GM18520 (cell line): ENCODE measurements around the gene PRR12.

ENCODE experiments used
- ATAC-seq: cut with Tn5 transposase; IDR thresholded peaks from one replicate; pipeline ENCODE4 v1.9.1; 2021; ENCODE audit not compliant: unreplicated experiment

PRR12 gene

DNA sequence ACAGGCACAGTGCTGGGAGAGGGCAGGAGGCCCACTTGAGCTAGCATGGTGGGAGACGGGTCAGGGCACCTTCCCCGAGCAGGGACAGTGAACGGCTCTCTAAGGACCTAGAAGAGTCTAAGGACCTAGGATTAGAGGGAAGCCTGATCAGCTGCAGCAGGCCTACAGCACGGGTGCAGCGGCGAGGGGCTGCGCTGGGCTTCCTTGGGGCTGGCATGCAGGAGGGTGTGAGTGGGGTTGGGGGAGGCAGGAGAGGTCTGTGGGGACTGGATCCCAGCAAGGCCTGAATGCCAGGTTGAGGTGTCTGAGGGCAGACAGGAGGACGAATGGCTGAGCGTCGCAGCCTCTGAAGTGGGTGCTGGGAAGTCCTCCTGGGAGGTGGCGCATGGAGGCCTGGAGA, 54.6 kb downstream of the PRR12 start:
- no peak for ATAC-seq

DNA sequence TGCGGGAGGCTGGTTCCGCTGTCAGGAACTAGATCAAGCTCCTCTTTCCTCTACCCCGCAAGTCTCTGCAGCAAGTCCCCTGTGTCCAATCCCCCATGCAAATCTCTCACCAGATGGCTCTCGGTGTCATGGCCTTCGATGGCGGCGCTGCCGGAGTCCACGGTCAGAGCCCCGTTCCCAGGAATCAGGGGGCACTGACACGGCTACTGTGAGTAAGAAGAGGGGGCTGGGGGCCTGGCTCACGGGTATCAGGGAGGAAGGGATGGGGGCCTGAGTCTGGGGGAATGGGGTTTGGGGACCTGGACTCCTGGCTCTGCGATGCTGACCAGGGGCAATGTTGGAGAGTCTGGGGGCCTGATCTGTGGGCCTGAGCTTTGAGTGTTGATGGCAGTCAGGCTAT, 55.0 kb downstream of the PRR12 start:
- no peak for ATAC-seq

GRCh38 chr19:49646586-49646985, 55.6 kb downstream of the PRR12 start:
- no peak for ATAC-seq

GRCh38 chr19:49651029-49651819, 60.2 kb downstream of the PRR12 start:
- ATAC-seq: no peak

GRCh38 chr19:49651820-49652550, 61.0 kb downstream of the PRR12 start:
- no peak for ATAC-seq

DNA sequence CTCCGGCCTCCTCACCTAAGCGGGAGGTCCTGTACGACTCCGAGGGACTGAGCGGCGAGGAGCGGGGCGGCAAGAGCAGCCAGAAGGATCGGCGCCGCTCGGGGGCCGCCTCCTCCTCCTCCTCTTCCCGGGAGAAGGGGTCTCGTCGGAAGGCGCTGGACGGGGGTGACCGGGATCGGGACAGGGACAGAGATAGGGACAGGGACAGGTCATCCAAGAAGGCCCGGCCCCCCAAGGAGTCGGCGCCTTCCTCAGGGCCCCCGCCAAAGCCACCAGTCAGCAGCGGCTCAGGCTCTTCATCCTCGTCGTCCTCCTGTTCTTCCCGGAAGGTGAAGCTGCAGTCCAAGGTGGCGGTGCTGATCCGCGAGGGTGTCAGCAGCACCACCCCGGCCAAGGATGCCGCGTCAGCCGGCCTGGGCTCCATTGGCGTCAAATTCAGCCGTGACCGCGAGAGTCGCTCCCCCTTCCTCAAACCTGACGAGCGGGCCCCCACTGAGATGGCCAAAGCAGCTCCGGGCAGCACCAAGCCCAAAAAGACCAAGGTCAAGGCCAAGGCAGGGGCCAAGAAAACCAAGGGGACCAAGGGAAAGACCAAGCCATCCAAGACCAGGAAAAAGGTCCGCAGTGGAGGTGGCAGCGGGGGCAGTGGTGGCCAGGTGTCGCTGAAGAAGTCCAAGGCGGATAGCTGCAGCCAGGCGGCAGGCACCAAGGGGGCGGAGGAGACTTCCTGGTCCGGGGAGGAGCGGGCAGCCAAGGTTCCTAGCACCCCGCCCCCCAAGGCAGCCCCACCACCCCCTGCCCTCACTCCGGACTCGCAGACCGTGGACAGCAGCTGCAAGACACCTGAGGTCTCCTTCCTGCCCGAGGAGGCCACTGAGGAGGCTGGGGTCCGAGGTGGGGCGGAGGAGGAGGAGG, 61.8 kb downstream of the PRR12 start:
- ATAC-seq: no peak

GRCh38 chr19:49653466-49653806, 62.5 kb downstream of the PRR12 start:
- ATAC-seq: no peak

- ATAC-seq: no peak
Observed at GRCh38 chr19:49654581-49654980, 63.6 kb downstream of the PRR12 start.

DNA sequence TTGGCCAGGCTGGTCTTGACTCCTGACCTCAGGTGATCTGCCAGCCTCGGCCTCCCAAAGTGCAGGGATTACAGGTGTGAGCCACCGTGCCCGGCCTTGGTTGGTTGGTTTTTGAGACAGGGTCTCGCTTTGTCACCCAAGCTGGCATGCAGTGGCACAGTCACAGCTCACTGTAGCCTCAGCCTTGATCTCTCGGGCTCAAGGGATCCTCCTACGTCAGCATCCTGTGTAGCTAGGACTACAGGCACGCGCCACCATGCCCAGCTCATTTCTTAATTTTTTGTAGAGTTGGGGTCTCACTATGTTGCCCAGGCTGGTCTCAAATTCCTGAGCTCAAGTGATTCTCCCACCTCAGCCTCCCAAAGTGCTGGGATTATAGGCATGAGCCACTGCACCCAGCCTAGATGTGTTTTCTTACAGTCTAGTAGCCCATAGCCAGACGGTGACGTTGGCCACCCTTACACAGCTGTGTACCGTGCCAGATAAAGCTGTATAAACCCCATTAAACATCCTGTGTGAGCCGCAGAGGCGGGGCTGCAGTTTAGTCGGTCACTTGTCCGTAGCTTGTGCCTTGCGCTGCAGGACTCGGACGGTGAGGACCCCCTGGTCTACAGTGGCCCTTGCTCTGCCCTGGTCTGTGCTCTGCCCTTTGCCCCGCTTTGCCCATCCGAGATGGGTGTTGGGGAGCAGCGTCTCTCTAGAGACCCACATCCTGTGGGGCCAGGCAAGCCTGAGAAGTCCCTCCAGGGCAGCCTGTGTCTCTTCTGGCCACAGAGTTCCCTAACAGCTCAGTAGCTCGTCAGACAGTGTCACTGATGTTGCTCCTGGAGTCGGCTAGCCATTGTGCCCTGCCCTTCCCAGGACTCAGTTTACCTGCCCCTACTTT, 64.8 kb downstream of the PRR12 start:
- no peak for ATAC-seq

- ATAC-seq: no peak
Observed at GRCh38 chr19:49656456-49657109, 65.6 kb downstream of the PRR12 start.

DNA sequence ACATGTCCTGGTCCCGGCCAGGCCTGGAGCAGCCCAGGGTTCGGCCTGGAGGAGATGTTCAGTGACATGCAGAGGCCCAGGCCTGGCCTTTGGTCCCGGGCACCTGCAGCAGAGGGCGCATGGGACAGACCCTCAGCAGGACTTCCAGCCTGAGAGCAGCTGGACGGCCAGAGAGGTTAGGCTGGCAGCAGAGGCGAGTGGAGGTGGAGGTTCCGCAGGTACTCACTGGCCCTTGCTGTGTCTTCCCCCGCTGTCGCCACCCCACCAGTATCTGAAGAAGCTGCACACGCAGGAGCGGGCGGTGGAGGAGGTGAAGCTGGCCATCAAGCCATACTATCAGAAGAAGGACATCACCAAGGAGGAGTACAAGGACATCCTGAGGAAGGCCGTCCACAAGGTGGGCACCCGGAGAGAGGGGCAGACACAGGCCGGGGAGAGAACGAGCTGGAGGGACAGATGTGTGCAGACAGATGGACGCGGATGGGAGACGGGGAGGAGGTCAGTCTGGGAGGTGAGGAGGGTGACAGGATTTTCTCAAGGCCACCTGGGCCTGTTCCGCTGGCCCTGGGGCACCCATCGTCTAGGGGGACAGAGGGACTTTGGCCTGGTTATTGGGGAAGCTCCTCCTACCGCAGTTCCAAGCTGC, 66.6 kb downstream of the PRR12 start:
- ATAC-seq: no peak

- no peak for ATAC-seq
Observed at GRCh38 chr19:49658139-49658517, 67.1 kb downstream of the PRR12 start.

GRCh38 chr19:49658566-49659442, 67.8 kb downstream of the PRR12 start:
- no peak for ATAC-seq

- ATAC-seq: no peak
Observed at GRCh38 chr19:49660338-49660961, 69.5 kb downstream of the PRR12 start.

DNA sequence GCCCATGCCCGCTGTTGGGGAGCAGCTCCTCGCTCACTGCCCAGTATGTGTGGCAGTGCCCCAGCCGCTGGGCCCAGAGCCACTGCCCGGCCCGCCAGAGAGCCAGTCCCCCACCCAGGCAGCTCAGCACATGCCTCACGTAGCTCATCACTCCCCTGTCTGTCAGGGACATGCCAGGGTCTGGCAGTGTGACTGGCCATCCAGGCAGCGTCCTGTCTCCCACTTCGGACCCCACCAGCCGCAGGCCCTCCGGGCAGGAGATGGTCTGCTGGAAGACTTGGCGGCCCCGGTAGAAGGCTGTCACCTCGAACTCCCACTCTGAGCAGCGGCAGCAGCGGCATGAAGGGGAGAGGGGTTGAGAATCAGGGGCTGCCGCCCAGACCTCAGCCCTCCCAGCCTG, 71.0 kb downstream of the PRR12 start:
- no peak for ATAC-seq

- no peak for ATAC-seq
Observed at GRCh38 chr19:49663224-49663623, 72.2 kb downstream of the PRR12 start.

DNA sequence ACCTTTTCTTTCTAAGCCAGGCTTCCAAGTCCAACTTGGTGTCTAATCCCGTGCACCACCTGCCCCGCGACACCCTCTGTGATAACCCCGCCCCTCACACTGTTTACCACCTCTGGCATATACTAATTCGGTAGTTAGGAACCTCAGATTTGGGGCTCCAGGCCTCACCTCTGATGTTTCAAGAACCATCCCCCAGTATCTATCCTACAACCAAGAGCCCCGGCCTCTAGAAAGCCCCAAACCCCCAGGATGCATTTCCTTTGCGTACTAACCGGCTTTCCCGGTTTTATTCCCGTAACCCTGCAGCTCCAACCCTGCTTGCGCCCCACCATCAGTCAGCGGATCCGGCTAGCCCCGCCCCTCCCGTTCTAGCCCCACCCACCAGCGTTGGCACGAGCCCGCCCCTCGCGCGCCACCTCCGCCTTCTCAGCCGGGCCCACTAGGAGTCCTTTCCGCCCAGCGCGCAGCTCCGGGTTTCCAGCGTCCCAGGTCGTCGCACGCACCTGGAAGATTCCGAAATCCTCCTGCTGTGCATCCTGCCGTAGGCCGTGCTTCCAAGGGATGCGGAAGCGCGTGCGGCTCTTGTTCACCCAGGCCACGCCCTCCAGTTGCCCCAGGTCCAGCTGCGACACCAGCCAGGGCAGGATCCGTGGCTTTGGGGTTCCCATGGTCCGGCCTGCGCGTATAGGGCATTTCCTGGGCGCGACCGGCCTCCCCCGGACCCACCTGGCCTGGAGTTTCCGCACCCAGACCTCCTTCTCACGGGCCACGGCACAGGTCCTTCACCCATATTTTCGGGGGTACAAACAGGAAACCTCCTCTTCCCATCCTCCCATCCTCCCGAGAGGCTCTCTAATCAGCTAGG, 73.4 kb downstream of the PRR12 start:
- no peak for ATAC-seq
